ENCODE data around the gene POLD1.
"Not testable (repeated sequence)": the region's sequence is repeated elsewhere in the genome, so short reads cannot be mapped to it uniquely, and the experiment has no call there.

Gene POLD1

GRCh38 chr19:50437862-50438449, 53.8 kb downstream of the POLD1 start:
- Histone ChIP-seq H3K4me3 (ENCODE audit: low read depth, low read length) (no peak overlapping the region), H3K27ac (no peak overlapping the region), H3K36me3 (no peaks in the 10 kb centered on the region), H3K27me3 (ENCODE audit: insufficient read depth, low read depth, severe bottlenecking) (peaks cover 9% of the 10 kb centered on the region), H3K9me3 (ENCODE audit: severe bottlenecking) (no peaks in the 10 kb centered on the region)
- DNase-seq, result no peak
- no peak for TF ChIP-seq CTCF (IDR thresholded peaks at IDR 0.05; ENCODE audit: low read depth, low read length)

GRCh38 chr19:50439130-50439529, 55.0 kb downstream of the POLD1 start:
- H3K9me3 ChIP-seq (ENCODE audit: severe bottlenecking); H3K27me3 ChIP-seq (ENCODE audit: insufficient read depth, low read depth, severe bottlenecking); H3K36me3 ChIP-seq; DNase-seq; H3K4me3 ChIP-seq (ENCODE audit: low read depth, low read length); H3K27ac ChIP-seq: not testable (repeated sequence)

- peaks cover 5% of the 10 kb centered on the region for H3K9me3 ChIP-seq (ENCODE audit: severe bottlenecking)
- no peak for TF ChIP-seq CTCF (IDR thresholded peaks at IDR 0.05; ENCODE audit: low read depth, low read length)
- no peaks in the 10 kb centered on the region for H3K36me3 ChIP-seq
- H3K4me3 ChIP-seq (ENCODE audit: low read depth, low read length), result no peak overlapping the region
- no peak for DNase-seq
- H3K27me3 ChIP-seq (ENCODE audit: insufficient read depth, low read depth, severe bottlenecking), result peaks cover 3% of the 10 kb centered on the region
- H3K27ac ChIP-seq, result no peak overlapping the region
Observed at GRCh38 chr19:50444059-50444458, 59.9 kb downstream of the POLD1 start.

GRCh38 chr19:50447053-50447452, 62.9 kb downstream of the POLD1 start:
- Histone ChIP-seq H3K9me3 (ENCODE audit: severe bottlenecking) (peaks cover 5% of the 10 kb centered on the region), H3K36me3 (no peaks in the 10 kb centered on the region), H3K4me3 (ENCODE audit: low read depth, low read length) (no peak overlapping the region), H3K27me3 (ENCODE audit: insufficient read depth, low read depth, severe bottlenecking) (no peaks in the 10 kb centered on the region), H3K27ac (no peak overlapping the region)
- no peak for TF ChIP-seq CTCF (IDR thresholded peaks at IDR 0.05; ENCODE audit: low read depth, low read length)
- DNase-seq, result no peak

- H3K9me3 ChIP-seq (ENCODE audit: severe bottlenecking), result peaks cover 5% of the 10 kb centered on the region
- no peak for TF ChIP-seq CTCF (IDR thresholded peaks at IDR 0.05; ENCODE audit: low read depth, low read length)
Observed at GRCh38 chr19:50447750-50448149, 63.6 kb downstream of the POLD1 start.

GRCh38 chr19:50449236-50449899, 65.2 kb downstream of the POLD1 start:
- Histone ChIP-seq H3K36me3 (no peaks in the 10 kb centered on the region), H3K27ac (no peak overlapping the region), H3K27me3 (ENCODE audit: insufficient read depth, low read depth, severe bottlenecking) (no peaks in the 10 kb centered on the region), H3K4me3 (ENCODE audit: low read depth, low read length) (no peak overlapping the region), H3K9me3 (ENCODE audit: severe bottlenecking) (no peaks in the 10 kb centered on the region)
- DNase-seq, result no peak
- TF ChIP-seq CTCF (IDR thresholded peaks at IDR 0.05; ENCODE audit: low read depth, low read length), result no peak

More at GRCh38 chr19:50447750-50448149, 63.6 kb downstream of the POLD1 start:
- H3K4me3 ChIP-seq (ENCODE audit: low read depth, low read length), result no peak overlapping the region
- no peaks in the 10 kb centered on the region for H3K27me3 ChIP-seq (ENCODE audit: insufficient read depth, low read depth, severe bottlenecking)
- H3K27ac ChIP-seq, result no peak overlapping the region
- no peak for DNase-seq
- H3K36me3 ChIP-seq, result no peaks in the 10 kb centered on the region
